Osteocyte (in vitro differentiated cells): ENCODE measurements around the gene SLC36A2. TPM values are rescaled to one million over a fixed set of nuclear protein-coding genes. Genes with fewer than 3 reads are reported as not detected.
"Not testable (repeated sequence)": the region's sequence is repeated elsewhere in the genome, so short reads cannot be mapped to it uniquely, and the experiment has no call there.

Source experiments
- DNase-seq: peaks from one replicate; pipeline ENCODE4 v3.0.0; 2021; ENCODE audit warnings: mixed read lengths; ENCODE audit not compliant: unreplicated experiment; ENCODE audit errors: extremely low spot score
- H3K27ac Mint-ChIP-seq: one replicate; pipeline ENCODE4 v1.8.0; 2021; ENCODE audit warnings: mild to moderate bottlenecking, mixed read lengths; ENCODE audit not compliant: unreplicated experiment
- H3K27me3 Mint-ChIP-seq: one replicate; pipeline ENCODE4 v1.8.0; 2021; ENCODE audit warnings: mixed read lengths; ENCODE audit not compliant: unreplicated experiment
- H3K36me3 Mint-ChIP-seq: one replicate; pipeline ENCODE4 v1.8.0; 2021; ENCODE audit warnings: mixed read lengths; ENCODE audit not compliant: unreplicated experiment
- H3K4me1 Mint-ChIP-seq: one replicate; pipeline ENCODE4 v1.8.0; 2021; ENCODE audit warnings: mixed read lengths; ENCODE audit not compliant: unreplicated experiment
- H3K4me3 Mint-ChIP-seq: one replicate; pipeline ENCODE4 v1.8.0; 2021; ENCODE audit warnings: mild to moderate bottlenecking, moderate library complexity, mixed read lengths; ENCODE audit not compliant: unreplicated experiment
- H3K9me3 Mint-ChIP-seq: one replicate; pipeline ENCODE4 v1.8.0; 2021; ENCODE audit warnings: mixed read lengths; ENCODE audit not compliant: unreplicated experiment
- CTCF ChIP-seq: fragments of 200-600 bp; sonication (generic); IDR thresholded peaks from 2 replicates; pipeline ENCODE4 v1.5.0; 2021; ENCODE audit warnings: antibody characterized with exemption, mild to moderate bottlenecking, moderate library complexity
- total RNA-seq: library from RNA; stranded (reverse); gene quantifications from 2 replicates; pipeline ENCODE4 v1.2.1, GENCODE V29; 2021

Gene SLC36A2
- total RNA-seq, 1 donor from 2014 or later, result not detected

GRCh38 chr5:151381899-151382298, 34.5 kb upstream of the SLC36A2 start:
- Mint-ChIP-seq H3K4me1 (no peaks in the 10 kb centered on the region), H3K27me3 (peaks cover 17% of the 10 kb centered on the region), H3K36me3 (no peaks in the 10 kb centered on the region), H3K4me3 (no peak overlapping the region), H3K9me3 (peaks cover 5% of the 10 kb centered on the region), H3K27ac (no peak overlapping the region)
- no peak for TF ChIP-seq CTCF
- no peak for DNase-seq

- H3K36me3 Mint-ChIP-seq, result no peaks in the 10 kb centered on the region
- H3K4me1 Mint-ChIP-seq, result no peaks in the 10 kb centered on the region
- TF ChIP-seq CTCF, result no peak
- no peak for DNase-seq
- H3K27ac Mint-ChIP-seq, result no peak overlapping the region
- H3K27me3 Mint-ChIP-seq, result peaks cover 5% of the 10 kb centered on the region
- peaks cover 5% of the 10 kb centered on the region for H3K9me3 Mint-ChIP-seq
- no peak overlapping the region for H3K4me3 Mint-ChIP-seq
These were observed 31.3 kb upstream of the SLC36A2 start for GRCh38 chr5:151378616-151379015.

GRCh38 chr5:151374539-151374938, 27.2 kb upstream of the SLC36A2 start:
- no peak for DNase-seq
- Mint-ChIP-seq H3K9me3 (no peaks in the 10 kb centered on the region), H3K27me3 (peaks cover 6% of the 10 kb centered on the region), H3K36me3 (no peaks in the 10 kb centered on the region), H3K27ac (no peak overlapping the region), H3K4me1 (no peaks in the 10 kb centered on the region), H3K4me3 (no peak overlapping the region)
- no peak for TF ChIP-seq CTCF

DNA sequence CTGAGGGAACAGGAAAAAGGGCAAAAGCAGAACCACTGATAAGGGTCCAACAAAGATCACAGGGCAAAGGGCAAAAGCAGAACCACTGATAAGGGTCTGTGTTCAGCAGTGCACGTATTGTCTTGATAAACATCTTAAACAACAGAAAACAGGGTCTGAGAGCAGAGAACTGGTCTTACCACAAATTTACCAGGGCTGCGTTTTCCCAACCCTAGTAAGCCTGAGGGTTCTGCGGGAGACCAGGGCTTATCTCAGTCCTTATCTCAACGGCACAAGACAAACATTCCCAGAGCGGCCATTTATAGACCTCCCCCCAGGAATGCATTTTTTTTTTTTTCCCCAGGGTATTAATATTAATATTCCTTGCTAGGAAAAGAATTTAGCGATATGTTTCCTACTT, 19.7 kb upstream of the SLC36A2 start:
- not testable (repeated sequence) for H3K27me3 Mint-ChIP-seq, H3K36me3 Mint-ChIP-seq, H3K4me3 Mint-ChIP-seq, DNase-seq, H3K4me1 Mint-ChIP-seq, H3K27ac Mint-ChIP-seq
- peaks cover 30% of the 10 kb centered on the region for H3K9me3 Mint-ChIP-seq

DNA sequence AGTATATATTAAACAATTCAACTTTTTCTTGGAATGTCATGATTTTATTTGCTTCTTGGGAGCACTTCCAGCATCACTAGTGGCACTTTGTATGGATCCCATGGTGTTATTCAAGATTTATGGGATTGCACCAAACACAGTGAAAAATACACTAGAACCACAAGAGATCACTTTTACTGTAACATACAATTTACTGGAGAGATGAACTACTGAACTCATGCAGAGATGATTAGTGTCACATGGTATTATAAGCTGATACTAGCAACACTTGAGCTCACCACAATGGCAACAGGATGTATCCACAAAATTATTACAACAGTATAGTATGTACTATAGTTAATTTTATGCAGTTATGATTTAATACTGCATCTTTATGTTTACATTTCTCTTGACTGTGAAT, 16.3 kb upstream of the SLC36A2 start:
- Mint-ChIP-seq H3K4me3 (no peak overlapping the region), H3K9me3 (peaks cover 29% of the 10 kb centered on the region), H3K36me3 (no peaks in the 10 kb centered on the region), H3K27ac (no peak overlapping the region), H3K4me1 (no peaks in the 10 kb centered on the region), H3K27me3 (peaks cover 8% of the 10 kb centered on the region)
- no peak for DNase-seq
- TF ChIP-seq CTCF, result no peak

- no peak for TF ChIP-seq CTCF
- H3K36me3 Mint-ChIP-seq, result no peaks in the 10 kb centered on the region
- peaks cover 8% of the 10 kb centered on the region for H3K27me3 Mint-ChIP-seq
- peaks cover 25% of the 10 kb centered on the region for H3K9me3 Mint-ChIP-seq
- no peak overlapping the region for H3K27ac Mint-ChIP-seq
- no peak overlapping the region for H3K4me3 Mint-ChIP-seq
- no peak for DNase-seq
- H3K4me1 Mint-ChIP-seq, result no peaks in the 10 kb centered on the region
These were observed 15.6 kb upstream of the SLC36A2 start for GRCh38 chr5:151362970-151363369.
